AG10803 (cell line): ENCODE data around the gene MYBPC1.

Experiments
- DNase-seq: peaks from one replicate; pipeline ENCODE4 v3.0.0; 2010; ENCODE audit warnings: low read depth
- H3K4me3 ChIP-seq: 2 replicates; pipeline ENCODE4 v1.5.1; 2011; ENCODE audit warnings: mild to moderate bottlenecking, low read length, control low read depth
- TF ChIP-seq, protein P1 (sequence below): conservative IDR thresholded peaks from 2 replicates; pipeline ENCODE4 v1.5.1; 2011; ENCODE audit warnings: mild to moderate bottlenecking, low read length, control low read depth, inconsistent platforms

MYBPC1 gene

DNA sequence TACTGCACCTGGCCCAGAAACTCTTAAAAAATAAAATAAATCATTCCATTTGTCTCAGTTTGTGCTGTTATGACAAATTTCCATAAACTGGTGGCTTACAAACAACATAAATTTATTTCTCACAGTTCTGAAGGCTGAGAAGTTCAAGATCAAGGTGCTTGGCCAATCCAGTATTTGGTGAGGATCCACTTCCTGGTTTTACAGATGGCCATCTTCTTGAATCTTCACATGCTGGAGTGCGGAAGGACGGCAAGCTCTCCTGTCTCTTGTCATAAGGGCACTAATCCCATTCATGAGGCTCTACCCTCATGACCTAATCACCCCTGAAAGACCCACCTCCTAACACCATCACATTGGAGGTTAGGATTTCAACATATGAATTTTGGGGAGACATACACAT is 29.9 kb upstream of the MYBPC1 start:
- no peak overlapping the region for H3K4me3 ChIP-seq
- no peak for DNase-seq
- TF ChIP-seq, protein P1, sequence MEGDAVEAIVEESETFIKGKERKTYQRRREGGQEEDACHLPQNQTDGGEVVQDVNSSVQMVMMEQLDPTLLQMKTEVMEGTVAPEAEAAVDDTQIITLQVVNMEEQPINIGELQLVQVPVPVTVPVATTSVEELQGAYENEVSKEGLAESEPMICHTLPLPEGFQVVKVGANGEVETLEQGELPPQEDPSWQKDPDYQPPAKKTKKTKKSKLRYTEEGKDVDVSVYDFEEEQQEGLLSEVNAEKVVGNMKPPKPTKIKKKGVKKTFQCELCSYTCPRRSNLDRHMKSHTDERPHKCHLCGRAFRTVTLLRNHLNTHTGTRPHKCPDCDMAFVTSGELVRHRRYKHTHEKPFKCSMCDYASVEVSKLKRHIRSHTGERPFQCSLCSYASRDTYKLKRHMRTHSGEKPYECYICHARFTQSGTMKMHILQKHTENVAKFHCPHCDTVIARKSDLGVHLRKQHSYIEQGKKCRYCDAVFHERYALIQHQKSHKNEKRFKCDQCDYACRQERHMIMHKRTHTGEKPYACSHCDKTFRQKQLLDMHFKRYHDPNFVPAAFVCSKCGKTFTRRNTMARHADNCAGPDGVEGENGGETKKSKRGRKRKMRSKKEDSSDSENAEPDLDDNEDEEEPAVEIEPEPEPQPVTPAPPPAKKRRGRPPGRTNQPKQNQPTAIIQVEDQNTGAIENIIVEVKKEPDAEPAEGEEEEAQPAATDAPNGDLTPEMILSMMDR = no peak

GRCh38 chr12:101566318-101566717 is 28.5 kb upstream of the MYBPC1 start:
- no peak overlapping the region for H3K4me3 ChIP-seq
- DNase-seq = no peak
- TF ChIP-seq, protein P1 = no peak

GRCh38 chr12:101567918-101568317 is 26.9 kb upstream of the MYBPC1 start:
- H3K4me3 ChIP-seq = no peak overlapping the region
- TF ChIP-seq, protein P1 = no peak
- no peak for DNase-seq

DNA sequence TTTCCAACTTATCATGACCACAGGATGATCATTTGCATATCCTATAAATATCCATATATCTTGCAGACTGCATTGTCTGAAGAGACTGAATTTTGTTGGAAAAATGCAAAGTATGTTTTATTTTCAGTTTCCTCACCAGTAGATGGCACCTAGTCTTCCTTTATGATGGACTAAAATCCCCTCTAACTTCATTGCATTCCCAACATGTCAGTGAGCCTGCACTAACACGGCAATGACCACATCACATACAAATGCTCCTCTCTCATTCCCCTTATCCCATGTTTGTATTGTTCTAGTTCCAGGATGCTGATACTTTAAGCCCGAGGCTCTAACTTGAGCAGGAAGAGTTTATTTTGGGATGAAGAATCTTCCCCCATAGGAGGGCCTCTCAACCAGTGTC is 24.7 kb upstream of the MYBPC1 start:
- TF ChIP-seq, protein P1 = peak; percentile 45; the same call in 1 of the 2 replicates
- H3K4me3 ChIP-seq = no peak overlapping the region
- DNase-seq = peak; percentile 55

GRCh38 chr12:101571105-101571504 is 23.7 kb upstream of the MYBPC1 start:
- H3K4me3 ChIP-seq = no peak overlapping the region
- TF ChIP-seq, protein P1 = no peak
- DNase-seq = no peak

DNA sequence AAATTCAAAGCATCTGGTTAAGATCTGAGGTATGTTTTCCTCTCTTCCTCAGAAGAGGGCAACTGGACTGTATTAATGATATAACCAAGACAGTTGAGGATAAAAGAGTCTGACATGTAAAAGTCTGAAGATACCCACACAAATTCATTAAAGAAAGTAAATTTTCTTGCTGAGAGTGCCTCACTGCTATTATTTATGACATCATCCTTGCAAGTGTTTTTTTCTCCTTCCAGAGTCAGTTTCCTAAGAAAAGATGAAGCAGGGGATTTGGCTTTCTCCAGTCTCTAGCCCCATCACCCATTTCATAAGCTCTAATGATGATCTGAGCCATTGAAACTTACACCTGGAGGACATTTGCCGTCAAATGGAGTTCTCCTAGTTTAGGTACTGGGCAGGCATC is 21.0 kb upstream of the MYBPC1 start:
- TF ChIP-seq, protein P1 = no peak
- H3K4me3 ChIP-seq = no peak overlapping the region
- DNase-seq = no peak

GRCh38 chr12:101578417-101578816 is 16.4 kb upstream of the MYBPC1 start:
- H3K4me3 ChIP-seq = no peak overlapping the region
- TF ChIP-seq, protein P1 = no peak
- DNase-seq = no peak
